T-helper 9 cell (primary cell): ENCODE measurements around the gene ERCC5.

Source experiments
- DNase-seq: peaks from one replicate; pipeline ENCODE4 v3.0.0-alpha.2; 2020

The ERCC5 gene

DNA sequence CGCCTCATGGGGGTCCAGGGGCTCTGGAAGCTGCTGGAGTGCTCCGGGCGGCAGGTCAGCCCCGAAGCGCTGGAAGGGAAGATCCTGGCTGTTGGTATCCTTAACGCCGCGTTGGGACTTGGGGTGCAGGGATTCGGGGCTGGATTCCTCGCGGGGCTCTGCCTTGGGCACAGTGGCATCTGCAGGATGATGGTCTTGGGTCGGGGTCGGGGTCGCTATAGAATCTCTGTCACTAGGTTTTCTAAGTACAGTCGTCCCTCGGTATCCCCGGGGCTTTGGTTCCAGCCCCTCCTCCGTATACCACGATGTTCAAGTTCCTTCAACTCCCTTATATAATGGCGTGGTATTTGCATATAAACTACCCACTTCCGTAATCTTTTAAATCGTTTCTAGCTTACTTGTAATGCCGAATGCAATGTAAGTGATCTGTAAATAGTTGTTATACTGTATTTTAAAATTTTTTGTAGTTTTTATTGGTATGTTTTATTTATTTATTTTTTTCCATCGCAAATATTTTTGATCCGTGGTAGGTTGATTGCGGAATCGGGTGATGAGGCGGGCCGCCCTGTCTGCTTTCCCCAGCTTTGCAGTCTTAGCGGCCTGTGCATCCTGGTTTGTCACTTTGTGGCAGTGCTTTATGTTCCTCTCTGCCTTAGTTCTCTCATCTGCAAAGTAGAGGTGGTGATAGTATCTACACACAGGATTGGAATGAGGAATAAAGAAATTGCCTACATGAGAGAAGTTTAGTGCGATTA lies 606 bp downstream of the ERCC5 start:
- DNase-seq = peak; percentile 25

DNA sequence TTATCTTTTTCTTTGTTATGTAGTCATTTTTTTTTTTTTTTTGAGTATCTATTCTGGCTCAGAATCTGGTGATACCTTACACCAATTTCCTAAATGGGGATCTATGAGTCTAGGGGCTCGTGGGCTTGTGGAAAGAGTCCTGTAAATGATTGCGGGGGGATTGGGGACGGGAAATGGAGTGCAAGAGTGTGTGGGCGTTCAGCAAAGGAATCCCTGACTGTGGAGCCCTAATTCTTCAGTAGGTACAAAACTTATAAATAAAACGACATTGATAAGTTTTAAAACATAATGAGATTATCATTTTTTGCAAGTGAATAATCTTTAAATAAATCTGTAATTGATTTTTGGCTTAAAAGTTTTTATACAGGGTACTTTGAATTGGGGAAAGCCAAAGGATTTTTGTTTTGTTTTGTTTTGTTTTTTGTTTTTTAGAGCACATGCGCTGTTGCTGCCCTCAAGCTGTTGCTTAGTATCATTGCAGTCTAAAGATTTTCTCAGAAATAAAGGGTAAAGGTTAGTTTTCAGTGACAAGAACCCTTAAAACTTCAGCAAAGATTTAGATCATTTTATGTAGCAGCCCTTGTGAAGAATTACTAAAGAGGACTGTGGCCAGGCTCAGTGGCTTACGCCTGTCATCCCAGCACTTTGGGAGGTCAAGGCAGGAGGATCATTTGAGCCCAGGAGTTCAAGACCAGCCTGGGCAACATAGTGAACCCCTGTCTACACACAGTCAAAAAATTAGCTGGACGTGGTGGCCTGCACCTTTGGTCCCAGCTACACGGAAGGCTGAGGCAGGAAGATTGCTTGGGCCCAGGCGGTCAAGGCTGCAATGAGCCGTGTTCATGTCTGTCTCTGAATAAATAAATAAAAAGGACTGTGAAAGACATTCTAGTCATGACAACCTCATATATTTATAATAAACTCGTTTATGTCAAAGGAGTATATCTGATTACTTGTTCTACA lies 1.7 kb downstream of the ERCC5 start:
- DNase-seq = no peak

DNA sequence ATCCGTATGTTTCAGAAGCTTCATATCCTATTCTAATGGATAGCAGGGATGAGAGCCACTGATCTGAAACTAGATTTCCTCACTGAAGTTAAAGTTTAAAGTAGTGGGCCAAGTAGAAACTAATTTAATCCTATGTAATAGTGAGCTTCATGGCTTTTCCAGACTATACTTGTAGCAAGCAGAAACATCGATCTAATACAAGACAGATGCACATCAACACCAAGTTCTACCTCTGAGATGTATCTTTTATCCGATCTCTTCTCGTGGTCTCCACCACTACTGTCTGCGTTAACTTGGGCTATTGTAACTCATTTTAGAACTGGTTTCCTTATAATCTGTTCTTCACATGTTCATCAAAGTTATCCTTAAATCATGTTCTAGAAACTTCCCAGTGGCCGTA lies 3.1 kb downstream of the ERCC5 start:
- no peak for DNase-seq

DNA sequence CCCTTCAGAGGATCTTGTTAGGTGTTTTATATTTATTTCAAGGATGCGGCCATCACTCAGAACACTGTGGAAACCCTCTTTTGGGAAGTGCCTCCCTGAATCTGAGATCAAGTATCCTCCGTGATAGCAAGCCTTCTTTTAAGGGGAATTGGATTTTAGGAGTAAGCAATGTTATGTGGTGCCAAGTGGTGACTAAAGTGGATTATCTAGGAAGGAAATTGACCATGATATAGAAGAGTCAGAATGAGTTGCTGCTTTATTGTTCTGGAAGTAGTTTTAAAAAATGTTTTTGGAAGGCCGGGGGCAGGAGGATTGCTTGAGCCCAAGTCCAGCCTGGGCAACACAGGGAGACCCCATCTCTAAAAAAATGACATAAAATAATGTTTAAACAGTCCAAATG lies 6.7 kb downstream of the ERCC5 start:
- no peak for DNase-seq

DNA sequence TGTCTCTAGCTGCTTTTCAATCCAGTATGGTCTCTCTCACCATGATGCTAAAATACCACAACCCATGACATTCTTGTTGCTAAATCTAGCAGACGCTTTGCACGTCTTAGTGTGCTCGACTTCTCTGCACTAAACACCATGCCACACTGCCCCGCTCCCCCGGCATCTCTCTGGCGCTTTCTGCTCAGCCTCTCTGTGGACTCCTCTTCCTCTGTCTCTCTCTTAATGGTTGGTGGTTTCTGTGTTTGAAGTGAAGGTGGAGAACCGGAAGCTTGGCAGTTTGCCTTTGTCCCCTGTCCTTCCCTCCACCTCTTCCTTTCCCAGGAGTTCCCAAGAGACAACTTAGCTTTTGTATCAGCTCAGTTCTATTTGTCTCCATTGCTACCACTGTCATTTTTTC lies 8.8 kb downstream of the ERCC5 start:
- no peak for DNase-seq

DNA sequence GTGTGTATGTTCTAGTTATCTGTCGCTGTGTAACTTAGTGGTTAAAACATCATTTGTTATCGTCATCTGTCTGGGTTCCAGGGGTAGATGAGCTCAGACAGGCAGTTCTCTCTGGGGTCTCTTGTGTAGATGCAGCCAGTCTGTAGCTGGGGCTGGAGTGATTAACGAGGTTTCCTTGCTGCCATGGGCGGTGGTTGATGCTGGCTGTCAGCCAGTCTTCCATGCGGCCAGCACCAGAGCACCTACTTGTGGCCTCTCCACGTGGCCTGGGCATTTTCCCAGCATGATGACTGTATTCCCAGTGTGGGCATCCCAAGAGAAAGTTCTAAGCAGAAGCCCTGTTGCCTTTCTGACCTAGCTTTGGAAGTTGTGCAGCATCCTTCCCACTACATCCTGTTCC lies 10.7 kb downstream of the ERCC5 start:
- no peak for DNase-seq

DNA sequence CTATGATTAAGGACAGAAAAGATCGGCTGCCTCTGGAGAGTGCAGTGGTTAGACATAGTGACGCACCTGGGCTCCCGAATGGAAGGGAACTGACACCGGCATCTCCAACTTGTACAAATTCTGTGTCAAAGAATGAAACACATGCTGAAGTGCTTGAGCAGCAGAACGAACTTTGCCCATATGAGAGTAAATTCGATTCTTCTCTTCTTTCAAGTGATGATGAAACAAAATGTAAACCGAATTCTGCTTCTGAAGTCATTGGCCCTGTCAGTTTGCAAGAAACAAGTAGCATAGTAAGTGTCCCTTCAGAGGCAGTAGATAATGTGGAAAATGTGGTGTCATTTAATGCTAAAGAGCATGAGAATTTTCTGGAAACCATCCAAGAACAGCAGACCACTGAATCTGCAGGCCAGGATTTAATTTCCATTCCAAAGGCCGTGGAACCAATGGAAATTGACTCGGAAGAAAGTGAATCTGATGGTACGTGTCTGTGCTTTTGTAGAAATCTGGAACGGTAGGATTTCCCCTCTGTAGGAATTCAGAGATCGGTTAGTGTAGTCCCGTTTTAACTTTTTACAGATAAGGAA lies 16.9 kb downstream of the ERCC5 start:
- DNase-seq = no peak

DNA sequence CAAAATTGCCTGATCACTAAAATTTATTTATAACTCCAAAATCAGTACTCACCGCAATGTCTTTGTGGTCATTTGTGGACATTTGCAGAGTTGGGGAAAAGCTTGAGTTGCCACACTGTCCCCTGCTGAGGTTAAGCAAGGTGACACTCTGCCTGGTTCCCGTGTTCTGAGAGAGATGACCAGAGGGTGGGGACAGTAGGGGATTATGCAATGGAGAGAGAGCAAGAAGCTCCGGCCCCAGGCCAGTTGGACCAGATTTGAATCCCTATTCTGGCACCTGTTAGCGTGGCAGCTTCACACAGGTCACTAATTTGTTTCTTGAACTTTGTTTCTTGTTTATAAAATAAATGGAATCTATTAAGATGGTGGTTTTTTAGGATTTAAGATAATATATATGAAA lies 17.8 kb downstream of the ERCC5 start:
- no peak for DNase-seq

DNA sequence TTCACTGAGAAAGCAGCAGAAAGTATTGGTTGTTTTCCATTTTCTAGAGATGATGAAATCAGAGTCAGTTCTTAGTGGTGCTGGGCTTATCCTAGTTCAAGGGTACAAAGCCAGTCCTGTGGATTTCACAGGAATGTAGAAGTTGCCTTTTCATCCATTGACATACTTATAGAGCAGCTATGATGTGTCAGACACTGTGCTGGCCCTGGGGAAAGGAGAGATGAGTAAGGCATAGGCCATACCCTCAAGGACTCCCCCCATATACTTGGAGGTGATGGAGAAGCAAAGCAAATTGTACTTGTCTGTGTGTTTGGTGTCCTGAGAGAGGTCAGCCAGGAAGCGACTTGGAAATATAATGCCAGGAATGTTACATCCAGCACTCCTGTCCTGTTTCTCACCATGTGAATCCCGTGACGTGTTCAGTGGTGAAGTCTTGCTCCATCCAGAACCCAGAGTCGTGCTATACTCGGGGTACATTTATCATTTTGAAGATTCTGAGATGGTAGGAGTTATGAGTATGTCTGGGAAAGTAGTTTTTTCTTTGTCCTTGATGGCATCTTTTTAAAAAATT lies 22.6 kb downstream of the ERCC5 start:
- DNase-seq = no peak

DNA sequence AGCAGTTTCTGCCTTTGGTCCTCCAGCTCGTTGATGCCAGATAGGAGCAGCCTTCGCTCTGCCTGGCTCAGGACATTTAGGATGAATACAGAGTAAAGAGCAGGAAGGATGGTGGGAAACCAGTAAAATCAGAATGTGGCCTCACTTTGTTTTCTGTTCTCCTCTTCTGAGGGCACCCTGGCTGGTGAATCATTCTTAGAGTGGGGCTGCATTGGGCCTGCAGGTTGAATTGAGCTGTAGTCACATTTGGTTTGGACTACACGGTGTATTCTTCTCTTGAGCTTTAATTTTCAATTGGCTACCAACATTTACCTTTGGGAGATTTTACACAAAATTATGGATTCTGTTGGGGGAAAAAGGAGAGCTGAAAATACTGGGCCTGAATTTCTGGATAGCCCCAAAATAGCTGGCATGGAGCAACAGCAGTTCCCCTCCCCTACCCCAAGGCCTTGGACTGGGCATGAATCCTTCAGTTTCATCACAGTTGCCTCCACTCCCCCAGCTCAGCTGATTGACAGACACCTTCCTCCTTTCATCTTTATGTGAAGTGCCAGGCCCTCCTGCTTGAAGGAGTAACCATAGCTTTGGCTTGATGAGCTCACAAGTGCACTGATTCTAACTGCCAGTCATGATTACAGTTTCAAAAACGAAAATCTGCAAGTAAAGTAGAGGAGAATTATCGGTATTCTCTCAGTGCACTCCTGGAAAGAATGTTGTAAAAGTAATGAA lies 24.3 kb downstream of the ERCC5 start:
- DNase-seq = no peak

DNA sequence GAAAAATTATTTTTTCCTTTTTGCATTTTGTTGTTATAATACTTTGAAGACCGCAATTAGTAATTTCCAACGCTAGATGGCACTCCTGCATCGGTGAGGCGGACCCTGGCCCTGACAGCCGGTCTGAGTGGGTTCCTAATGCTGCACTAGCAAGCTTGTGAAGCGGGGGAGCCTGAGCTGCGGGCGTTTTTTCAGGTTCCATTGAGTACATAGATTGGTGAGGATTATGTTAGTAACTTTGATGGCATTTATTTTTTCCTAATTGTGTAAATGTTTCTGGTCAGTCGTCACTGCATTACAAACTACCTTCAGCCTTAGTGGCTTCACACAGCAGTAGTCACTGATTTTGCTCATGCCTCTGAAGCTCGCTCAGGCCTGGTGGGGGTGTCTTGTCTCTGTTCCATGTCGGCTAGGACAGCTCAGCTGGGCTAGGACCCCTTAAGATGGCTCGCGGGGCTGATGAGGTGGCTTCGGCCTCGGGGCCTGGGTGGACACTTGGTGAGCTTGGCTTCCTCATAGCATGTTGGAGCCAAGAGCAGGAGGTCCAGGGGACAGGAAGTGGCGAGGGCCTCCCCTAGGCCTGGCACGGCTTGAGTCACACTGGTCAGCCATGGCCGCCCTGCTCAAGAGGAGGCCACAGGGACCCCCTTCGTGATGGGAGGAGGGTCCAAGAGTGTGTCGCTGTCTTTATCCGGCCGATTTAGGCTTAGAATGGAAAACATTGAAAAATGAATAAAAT lies 25.0 kb downstream of the ERCC5 start:
- peak; percentile 34 for DNase-seq

DNA sequence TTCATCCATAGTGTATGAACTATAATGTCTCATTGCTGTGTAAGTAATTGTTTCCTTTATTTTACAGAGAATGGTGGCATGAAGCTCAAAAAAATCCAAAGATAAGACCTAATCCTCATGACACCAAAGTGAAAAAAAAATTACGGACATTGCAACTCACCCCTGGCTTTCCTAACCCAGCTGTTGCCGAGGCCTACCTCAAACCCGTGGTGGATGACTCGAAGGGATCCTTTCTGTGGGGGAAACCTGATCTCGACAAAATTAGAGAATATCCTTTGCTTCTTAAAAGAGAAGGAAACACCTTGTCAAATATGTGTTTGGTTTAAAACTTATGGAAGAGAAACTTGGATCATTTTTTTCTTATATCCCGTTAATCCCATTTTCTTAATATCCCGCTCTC lies 26.3 kb downstream of the ERCC5 start:
- DNase-seq = no peak

DNA sequence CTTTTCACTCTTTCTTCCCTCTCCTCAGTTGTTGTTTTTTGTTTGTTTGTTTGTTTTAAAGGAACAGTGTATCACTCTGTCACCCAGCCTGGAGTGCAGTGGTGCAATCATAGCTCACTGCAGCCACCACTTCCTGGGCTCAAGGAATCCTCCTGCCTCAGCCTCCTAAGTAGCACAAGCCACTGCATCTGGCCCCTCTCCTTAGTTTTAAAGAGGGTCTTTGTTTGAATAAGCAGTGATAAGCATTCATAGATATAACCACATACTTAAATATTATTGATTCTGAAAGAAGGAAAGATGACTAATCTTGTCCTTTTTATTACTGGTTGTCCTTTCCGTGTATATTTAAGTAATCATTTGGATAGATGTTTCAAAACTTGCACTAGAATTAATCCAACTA lies 26.7 kb downstream of the ERCC5 start:
- no peak for DNase-seq

DNA sequence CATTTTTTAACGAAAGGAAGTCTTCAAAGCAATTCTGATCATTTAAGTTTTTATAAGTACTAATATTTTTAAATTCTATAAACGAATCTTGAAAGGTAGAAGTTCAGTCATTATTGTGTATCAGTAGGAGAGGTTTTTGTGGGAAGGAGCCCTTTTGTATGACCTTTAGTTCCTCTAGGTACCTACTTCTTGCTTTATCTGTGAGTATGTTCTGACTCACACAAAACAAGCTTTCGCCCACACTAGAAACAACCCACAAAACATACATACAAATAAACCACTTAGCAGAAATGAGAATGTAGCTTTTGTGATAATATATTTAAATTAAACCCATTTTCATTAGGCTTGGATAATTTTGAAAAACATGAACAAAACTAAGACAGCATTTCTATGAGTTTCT lies 27.8 kb downstream of the ERCC5 start:
- DNase-seq = no peak

DNA sequence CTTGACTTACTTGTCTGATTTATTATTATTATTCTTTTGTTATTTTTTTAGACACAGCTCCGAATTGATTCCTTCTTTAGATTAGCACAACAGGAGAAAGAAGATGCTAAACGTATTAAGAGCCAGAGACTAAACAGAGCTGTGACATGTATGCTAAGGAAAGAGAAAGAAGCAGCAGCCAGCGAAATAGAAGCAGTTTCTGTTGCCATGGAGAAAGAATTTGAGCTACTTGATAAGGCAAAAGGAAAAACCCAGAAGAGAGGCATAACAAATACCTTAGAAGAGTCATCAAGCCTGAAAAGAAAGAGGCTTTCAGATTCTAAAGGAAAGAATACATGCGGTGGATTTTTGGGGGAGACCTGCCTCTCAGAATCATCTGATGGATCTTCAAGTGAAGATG lies 29.4 kb downstream of the ERCC5 start:
- DNase-seq = no peak

DNA sequence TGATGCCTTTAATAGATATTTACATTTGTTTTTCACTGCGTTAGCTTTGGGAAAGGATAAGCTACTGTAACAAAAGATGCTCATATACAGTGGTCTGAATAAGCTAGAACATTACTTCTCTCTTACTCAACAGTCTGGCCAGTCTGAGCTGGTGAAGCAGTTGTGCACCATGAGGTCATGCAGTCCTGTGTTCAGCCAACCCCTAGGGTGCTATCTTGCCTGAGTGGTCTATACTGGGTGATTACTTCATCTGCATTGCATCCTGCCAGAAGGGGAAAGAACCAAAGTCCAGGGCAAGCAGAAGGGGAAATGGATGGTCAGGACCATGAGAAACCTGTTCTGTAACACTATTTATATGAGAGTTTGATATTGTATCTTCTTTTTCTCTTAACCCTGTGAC lies 31.5 kb downstream of the ERCC5 start:
- DNase-seq = no peak

DNA sequence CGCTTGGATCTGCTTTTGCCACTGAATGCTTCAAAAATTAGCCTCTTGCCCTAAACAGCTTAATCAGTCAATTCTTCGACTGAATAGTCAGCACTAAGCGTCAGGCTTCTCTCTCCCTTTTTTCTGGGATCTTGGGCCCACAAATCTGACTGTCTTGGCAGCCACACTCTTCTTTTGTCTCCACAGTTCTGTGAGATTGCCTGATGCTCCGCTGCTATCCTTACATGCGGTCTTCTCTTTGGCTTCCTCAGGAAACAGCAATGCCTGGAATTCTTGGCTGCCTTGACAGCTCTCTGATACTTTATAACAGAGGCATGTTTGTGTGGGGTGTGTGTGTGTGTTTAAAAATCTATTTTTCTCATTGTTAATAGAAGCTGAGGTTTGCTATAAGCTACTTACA lies 32.6 kb downstream of the ERCC5 start:
- DNase-seq = no peak

DNA sequence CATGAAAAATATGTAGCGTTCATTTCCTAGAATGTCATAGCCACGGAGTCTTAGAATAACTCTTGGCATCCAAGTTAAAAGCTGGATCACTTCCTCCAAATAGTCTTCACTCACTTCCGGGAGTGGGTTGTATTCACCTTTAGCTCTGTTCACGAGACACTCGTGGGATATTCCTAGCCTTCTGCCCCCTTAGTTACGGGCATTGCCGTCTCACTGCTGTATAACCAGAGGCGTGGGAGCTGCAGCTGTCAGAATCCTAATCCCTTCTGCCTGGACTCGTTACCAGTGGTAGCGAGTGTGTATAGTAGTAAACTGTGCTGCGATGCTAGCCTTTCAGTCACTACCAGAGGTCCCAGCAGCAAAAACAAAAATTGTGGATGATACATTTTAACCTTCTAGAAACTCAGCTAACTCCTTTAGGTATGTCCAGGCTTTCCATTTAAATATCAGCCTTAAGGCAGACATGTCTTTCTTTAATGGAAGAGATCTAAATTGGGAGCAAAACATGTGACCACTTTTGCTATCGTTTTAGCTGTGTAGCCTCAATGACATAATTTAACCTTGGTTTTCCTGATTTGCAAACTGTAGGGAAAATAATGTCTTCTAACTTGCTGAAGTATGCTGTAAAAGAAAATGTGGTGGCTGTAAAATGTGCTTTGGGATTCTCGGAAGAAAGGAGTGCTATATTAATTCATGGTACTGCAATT lies 34.1 kb downstream of the ERCC5 start:
- DNase-seq = no peak

DNA sequence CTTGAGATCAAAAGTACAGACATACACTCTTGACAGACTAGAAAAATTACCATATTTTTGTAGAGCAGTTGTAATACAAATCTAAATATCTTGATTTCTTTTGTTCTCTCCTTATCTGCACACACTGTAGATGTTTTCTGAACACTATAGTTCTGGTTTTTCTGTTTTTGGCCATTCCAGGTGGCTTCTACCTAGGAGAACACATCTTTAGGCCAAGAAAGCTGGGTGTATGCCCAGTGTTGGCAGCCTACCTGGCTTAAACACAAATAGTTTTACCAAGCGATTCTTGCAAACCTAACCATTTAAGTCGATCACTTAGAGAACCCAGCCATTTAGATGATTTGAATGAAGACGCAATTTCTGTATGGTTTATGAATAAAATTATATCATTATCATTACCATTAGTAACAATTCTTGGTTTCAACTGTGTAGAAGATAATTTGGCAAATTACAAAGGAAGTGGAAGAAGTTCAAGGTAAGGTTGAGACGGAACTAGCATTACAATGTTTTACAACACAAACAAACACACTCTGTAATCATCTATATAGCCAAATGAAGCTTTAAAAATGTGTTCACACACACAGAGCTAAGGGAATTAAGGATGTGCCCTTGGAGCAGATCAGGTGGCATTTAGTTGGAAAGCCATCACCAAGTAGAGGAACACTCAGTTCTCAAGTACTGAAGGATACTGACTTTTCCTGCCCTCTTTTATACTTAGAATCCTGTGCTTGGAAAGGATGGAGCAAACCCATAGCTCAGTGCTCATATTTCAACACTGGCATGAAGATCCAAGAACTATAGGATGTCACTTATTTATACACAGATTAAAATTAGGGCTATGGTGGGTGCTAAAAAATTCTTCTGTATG lies 36.2 kb downstream of the ERCC5 start:
- DNase-seq = no peak

DNA sequence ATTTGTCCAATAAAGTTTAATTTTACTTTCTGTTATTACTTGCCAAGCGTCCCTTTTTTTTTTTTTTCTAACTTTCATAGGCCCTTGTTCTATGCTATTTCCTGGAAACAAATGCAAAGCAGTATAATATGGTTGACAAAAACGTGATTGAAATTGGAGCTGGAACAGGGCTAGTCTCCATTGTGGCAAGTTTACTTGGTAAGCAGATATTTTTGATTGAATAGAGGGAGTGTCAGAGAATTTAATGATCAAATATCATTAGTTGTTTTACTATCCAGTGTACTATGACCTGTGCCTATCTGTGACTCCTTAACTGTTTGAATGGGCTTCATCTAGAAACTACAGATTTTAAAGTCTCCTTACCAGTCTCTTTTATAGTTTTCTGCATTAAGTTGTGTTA lies 46.7 kb downstream of the ERCC5 start:
- no peak for DNase-seq
